22Rv1 (cell line): Measurements from ENCODE around the gene S100Z.

Experiments
- ZFX ChIP-seq: fragments of 450-650 bp; IDR thresholded peaks from 2 replicates; pipeline ENCODE4 v1.6.1; 2017; ENCODE audit warnings: antibody characterized with exemption, borderline replicate concordance
- TF ChIP-seq, protein P1 (sequence below): fragments of 450-650 bp; IDR thresholded peaks from 2 replicates; pipeline ENCODE4 v1.5.1; 2017; ENCODE audit warnings: mild to moderate bottlenecking

DNA sequence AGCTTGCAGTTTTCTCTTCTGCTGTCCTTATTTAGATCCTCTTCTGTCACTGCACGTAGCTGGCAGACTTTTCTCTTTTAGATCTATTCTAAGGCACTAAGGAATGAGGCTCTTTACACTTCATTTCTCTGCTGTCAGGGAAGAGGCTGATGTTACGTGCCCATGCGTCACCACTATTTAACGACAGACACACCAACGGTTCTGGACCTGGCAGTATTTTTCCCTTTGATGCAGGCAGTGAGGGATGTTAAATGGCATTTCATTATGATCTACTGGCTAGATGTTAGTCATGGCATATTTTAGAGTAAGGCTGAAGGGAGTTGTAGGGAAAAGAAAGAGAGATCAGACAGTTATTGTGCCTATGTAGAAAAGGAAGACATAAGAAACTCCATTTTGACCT, 94.8 kb downstream of the S100Z start:
- TF ChIP-seq, protein P1, sequence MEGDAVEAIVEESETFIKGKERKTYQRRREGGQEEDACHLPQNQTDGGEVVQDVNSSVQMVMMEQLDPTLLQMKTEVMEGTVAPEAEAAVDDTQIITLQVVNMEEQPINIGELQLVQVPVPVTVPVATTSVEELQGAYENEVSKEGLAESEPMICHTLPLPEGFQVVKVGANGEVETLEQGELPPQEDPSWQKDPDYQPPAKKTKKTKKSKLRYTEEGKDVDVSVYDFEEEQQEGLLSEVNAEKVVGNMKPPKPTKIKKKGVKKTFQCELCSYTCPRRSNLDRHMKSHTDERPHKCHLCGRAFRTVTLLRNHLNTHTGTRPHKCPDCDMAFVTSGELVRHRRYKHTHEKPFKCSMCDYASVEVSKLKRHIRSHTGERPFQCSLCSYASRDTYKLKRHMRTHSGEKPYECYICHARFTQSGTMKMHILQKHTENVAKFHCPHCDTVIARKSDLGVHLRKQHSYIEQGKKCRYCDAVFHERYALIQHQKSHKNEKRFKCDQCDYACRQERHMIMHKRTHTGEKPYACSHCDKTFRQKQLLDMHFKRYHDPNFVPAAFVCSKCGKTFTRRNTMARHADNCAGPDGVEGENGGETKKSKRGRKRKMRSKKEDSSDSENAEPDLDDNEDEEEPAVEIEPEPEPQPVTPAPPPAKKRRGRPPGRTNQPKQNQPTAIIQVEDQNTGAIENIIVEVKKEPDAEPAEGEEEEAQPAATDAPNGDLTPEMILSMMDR = no peak
- no peak for TF ChIP-seq ZFX
